ENCODE results near the gene RAP1GAP2.

Gene RAP1GAP2

GRCh38 chr17:2955931-2956582 lies 159.8 kb downstream of the RAP1GAP2 start:
- TF ChIP-seq CTCF (IDR thresholded peaks at IDR 0.05; ENCODE audit: control insufficient read depth, insufficient read depth, low read depth, low read length, missing control alignments), result no peak
- no peak overlapping the region for H3K4me3 ChIP-seq (ENCODE audit: control insufficient read depth, low read depth, low read length)
- DNase-seq (ENCODE audit: low read depth), result no peak

- DNase-seq (ENCODE audit: low read depth), result no peak
- TF ChIP-seq CTCF (IDR thresholded peaks at IDR 0.05; ENCODE audit: control insufficient read depth, insufficient read depth, low read depth, low read length, missing control alignments), result no peak
- H3K4me3 ChIP-seq (ENCODE audit: control insufficient read depth, low read depth, low read length), result no peak overlapping the region
Measured at GRCh38 chr17:2957631-2958286, 161.5 kb downstream of the RAP1GAP2 start.

- H3K4me3 ChIP-seq (ENCODE audit: control insufficient read depth, low read depth, low read length), result no peak overlapping the region
- no peak for TF ChIP-seq CTCF (IDR thresholded peaks at IDR 0.05; ENCODE audit: control insufficient read depth, insufficient read depth, low read depth, low read length, missing control alignments)
- DNase-seq (ENCODE audit: low read depth), result no peak
Measured at GRCh38 chr17:2958706-2959222, 162.5 kb downstream of the RAP1GAP2 start.

- H3K4me3 ChIP-seq (ENCODE audit: control insufficient read depth, low read depth, low read length), result no peak overlapping the region
- no peak for TF ChIP-seq CTCF (IDR thresholded peaks at IDR 0.05; ENCODE audit: control insufficient read depth, insufficient read depth, low read depth, low read length, missing control alignments)
- DNase-seq (ENCODE audit: low read depth), result no peak
Measured at GRCh38 chr17:2959371-2960130, 163.3 kb downstream of the RAP1GAP2 start.

GRCh38 chr17:2961446-2961845 lies 165.2 kb downstream of the RAP1GAP2 start:
- TF ChIP-seq CTCF (IDR thresholded peaks at IDR 0.05; ENCODE audit: control insufficient read depth, insufficient read depth, low read depth, low read length, missing control alignments), result no peak
- no peak for DNase-seq (ENCODE audit: low read depth)

GRCh38 chr17:2962236-2962635 lies 166.0 kb downstream of the RAP1GAP2 start:
- TF ChIP-seq CTCF (IDR thresholded peaks at IDR 0.05; ENCODE audit: control insufficient read depth, insufficient read depth, low read depth, low read length, missing control alignments), result no peak
- DNase-seq (ENCODE audit: low read depth), result no peak
- no peak overlapping the region for H3K4me3 ChIP-seq (ENCODE audit: control insufficient read depth, low read depth, low read length)

More at GRCh38 chr17:2961446-2961845, 165.2 kb downstream of the RAP1GAP2 start:
- no peak overlapping the region for H3K4me3 ChIP-seq (ENCODE audit: control insufficient read depth, low read depth, low read length)
